GM21619 (cell line): ENCODE data around the gene ALKBH1.
"Not testable (repeated sequence)": the region's sequence is repeated elsewhere in the genome, so short reads cannot be mapped to it uniquely, and the experiment has no call there.

Experiments
- ATAC-seq: cut with Tn5 transposase; IDR thresholded peaks from one replicate; pipeline ENCODE4 v1.9.1; 2021; ENCODE audit not compliant: unreplicated experiment

Gene ALKBH1

DNA sequence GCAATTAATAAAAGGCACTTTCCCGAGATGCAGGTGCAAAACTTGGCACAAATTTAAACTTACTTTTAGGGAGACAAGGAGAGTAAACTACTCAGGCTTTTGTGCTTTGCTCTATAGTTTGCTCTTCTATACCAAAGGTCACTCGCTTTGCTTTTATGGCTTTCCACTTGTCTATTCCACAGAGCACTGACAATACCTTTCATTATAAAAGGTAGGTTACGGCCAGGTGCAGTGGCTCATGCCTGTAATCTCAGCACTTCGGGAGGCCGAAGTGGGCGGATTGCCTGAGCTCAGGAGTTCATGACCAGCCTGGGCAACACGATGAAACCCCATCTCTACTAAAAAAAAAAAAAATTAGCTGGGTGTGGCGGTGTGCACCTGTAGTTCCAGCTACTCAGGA lies 32.9 kb downstream of the ALKBH1 start:
- ATAC-seq, result no peak

DNA sequence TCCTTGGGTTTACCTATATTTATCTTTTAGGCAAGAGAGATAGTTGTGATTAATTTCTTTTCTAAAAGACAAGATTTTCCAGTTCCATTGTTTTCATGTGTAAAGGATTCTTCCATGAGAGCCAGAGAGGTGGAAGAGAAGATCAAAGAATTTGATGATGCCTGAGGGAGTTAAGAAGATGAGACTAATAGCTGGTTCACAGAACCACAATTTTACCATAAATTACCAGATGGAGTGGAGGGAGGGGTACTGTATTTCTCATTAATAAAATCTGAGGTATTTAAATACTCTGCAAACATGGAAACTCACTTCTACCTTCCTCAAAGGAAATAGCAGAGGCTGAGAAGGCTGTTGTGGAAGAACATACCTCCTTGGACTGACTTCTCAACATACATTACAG lies 34.6 kb downstream of the ALKBH1 start:
- ATAC-seq, result no peak

DNA sequence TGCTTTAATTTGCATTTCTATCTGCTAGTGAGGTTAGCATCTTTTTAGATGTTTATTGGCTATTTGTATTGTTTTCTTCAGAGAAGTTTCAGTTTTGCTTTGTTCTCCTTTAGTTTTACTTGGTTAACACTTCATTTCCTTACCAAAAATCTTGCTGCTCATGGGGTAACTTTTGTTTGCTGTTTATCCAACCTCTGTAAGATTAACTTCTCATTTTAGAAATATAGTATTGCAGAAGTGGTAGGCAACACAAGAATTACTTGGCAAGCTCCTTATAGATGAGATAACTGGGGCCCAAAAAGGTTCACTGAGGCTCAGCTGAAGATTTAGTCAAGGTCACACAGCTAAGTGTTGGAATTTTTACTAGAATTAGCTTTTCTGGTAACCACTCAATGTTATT lies 40.5 kb downstream of the ALKBH1 start:
- no peak for ATAC-seq

DNA sequence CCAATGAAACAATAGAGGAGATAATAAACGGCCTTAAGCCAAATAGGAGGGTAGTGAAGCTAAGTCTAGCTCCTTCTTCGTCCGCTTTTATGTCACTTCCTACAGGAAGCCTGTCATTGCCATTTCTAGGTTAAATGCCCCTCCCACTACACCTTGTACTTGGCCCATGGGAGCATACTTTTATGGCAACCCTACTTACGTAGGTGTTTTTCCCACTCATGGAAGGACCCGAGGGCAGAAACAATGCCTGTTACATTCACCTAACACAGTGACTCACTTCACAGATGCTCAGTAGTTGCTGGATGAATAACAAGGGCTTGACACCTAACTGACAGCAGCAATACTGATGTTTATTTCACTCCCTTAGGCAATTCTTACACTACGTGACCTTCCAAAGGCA lies 44.5 kb downstream of the ALKBH1 start:
- ATAC-seq, result no peak

DNA sequence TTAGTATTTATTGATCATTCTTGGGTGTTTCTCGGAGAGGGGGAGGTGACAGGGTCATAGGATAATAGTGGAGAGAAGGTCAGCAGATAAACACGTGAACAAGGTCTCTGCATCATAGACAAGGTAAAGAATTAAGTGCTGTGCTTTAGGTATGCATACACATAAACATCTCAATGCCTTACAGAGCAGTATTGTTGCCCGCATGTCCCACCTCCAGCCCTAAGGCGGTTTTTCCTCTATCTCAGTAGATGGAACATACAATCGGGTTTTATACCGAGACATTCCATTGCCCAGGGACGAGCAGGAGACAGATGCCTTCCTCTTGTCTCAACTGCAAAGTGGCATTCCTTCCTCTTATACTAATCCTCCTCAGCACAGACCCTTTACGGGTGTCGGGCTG lies 46.3 kb downstream of the ALKBH1 start:
- ATAC-seq, result not testable (repeated sequence)

DNA sequence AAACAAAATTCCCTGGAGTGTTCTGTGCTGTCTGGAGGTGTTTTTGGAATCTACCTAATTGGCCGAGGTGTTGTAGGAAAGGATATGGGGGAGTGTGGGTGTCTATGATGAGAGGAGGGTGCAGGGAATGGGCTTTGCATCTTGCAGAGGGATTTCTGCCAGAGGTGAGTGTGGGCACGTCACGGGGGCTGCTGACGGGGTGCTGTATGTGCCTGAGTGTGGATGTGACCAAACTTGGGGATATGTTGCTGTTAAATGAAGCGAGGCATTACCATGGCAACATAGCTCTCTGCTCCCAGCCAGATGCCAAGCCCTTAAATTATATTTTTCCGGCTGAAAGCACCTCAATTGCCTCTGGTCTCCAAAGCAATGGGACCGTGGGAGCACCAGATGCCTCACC lies 47.1 kb downstream of the ALKBH1 start:
- no peak for ATAC-seq

DNA sequence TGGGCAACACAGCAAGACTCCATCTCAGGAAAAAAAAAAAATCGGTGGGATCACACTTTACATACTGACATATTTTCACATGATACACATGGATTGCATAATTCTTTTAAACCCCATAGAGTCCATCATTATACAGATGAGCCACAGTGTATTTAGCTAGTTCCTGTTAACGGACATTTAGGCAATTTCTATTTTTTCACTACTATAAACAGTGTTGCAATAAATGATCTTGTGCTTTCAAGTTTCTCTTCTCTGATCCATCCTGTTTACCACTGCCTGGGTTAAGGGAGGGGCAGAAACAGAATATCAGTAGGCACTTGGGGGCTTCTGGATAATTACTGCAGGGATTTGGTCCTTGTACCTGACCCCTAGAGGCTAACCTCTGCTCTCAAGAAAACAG lies 48.0 kb downstream of the ALKBH1 start:
- no peak for ATAC-seq

DNA sequence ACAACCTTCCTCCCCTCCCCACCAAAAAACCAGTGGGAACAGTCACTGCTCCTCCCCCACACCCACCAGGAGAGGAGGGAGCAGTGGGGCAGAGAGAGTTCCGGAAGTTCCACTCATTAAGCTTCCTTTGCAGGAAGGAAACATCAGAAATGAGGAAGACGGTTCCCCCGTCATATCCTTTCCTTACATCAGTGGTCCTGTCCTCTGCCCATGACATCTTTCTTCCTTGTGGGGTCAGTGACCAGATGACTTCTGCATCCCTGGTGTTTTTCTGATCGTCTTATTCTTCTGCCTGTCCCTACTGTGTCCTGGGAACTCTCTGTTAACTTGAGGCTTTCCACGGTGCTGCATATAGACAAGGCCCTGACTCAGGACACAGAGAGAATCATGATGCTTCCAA lies 50.5 kb downstream of the ALKBH1 start:
- no peak for ATAC-seq

DNA sequence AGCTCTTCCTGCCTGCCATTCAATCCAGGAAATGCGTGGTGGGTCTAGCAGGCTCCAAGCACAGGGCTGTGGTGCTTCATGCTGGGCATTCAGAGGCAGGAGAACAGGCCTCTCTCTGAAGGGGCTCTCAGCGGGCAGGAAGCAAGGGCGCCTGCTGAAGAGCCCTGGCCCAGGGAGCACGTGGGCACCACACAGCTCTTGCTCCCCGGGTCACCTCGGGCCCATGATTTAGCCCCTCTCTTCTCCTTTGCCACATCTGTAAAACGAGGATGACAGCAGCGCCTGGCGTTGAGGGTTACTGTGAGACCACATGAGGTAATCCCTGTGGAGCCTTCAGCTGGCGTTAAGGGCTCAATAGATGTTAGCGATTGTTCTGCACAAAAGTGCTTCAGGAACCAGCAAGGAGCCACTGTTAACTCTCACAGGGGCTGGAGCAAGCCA lies 53.8 kb downstream of the ALKBH1 start:
- ATAC-seq, result no peak

DNA sequence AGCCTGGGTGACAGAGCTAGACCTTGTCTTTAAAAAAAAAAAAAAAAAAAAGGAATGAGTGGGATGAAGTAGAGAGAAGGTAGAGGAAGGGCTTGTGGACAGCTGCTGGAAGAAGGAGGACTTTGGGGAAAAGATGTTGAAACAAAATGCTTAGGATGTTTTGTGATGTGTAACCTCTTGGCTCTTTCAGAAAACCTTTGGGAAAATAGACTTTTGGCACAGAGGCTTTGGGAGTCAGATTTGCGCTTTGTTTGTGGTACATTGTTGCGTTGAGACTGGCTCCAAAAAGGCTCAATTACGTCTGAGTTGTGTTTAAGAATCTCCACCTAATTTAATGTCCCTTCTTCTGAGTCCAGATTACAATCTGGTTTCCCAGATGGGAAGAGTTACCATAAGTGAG lies 58.5 kb downstream of the ALKBH1 start:
- ATAC-seq, result no peak

DNA sequence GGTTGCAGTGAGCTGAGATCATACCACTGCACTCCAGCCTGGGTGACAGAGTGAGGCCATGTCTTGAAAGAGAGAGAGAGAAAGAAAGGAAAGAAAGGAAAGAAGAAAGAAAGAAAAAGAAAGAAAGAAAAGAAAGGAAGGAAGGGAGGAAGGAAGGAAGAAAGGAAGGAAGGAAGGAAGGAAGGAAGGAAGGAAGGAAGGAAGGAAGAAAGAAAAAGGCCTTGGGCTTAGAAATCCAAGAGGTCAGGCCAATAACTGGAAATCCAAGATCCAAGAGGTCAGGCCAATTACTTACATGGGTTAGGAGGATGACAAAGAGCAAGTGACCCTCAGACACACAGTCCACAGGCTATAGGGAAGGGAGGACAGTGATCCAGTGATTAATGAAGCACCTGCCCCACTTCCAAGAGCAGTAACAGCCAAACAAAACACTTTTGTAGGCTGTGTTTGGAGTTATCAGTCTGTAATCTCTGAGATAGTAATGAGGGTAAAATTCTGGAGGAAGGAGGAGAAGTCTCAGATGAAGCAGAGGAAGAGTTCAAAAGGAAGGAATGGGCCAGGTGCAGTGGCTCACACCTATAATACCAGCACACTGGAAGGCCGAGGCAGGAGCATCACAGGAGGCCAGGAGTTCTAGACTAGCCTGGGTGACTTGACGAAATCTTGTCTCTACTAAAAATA lies 59.2 kb downstream of the ALKBH1 start:
- no peak for ATAC-seq

DNA sequence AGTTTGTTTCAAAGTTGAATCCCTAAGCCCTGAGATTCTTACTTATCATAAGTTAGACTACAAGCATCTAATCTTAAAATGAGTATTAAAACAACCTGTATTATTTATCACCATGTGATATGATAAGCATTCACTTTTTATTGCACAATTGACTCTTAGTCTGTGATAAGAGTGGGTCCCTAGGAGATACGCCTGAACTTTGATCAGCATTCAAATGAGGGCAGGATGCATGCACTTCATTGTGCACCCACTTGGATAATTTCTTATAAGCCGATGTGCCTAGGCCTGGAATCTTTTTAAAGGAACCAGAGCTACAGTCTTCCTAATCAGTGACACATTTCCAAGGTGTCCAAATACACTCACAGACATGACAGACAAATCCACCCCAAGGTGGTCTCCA lies 60.0 kb downstream of the ALKBH1 start:
- ATAC-seq, result no peak

DNA sequence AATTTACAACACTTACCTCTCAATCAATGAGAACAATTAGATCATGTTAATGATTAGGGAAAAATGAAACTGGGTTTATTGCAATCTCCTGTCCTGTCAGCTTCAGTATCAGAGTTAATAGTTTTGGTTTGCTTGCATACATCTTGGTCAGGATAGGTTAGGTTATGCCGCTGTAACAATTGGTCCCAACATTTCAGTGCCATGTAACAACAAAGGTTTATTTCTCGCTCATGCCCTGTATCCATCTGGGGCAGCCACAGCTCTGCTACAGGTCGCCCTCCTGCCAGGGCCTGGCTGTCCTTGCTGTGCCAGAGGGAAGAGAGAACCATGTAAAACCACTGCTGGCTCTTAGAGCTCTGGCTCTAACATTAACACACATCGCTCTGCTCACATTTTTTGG lies 60.9 kb downstream of the ALKBH1 start:
- ATAC-seq, result no peak

DNA sequence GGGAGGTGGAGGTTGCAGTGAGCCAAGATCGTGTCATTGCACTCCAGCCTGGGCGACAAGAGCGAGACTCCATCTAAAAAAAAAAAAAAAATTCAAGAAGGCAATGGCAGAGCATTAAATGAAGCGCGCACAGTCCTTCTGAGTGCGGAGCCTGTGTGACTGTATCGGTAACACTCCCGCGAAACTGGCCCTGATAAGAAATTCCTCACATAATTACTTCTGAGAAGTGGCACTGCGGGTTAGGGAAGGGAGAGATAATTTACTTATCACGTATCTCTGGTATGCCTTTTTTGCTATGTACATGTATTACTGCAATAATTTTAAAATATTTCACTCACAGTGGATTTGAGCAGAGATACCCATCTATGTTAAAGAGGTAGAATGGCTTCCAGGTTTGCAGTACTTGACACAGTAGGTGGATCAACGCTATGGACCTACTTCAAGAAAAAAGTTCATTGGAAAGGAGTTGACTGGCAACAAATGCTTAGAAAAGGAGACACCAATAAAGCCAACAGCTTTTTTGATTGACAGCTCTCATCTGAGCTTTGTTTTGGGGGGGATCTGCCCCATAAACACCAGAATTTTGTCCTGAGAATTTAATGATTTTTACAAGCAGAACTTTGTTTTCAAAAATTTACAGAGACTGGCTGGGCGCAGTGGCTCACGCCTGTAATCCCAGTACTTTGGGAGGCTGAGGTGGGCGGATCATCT lies 62.1 kb downstream of the ALKBH1 start:
- no peak for ATAC-seq

DNA sequence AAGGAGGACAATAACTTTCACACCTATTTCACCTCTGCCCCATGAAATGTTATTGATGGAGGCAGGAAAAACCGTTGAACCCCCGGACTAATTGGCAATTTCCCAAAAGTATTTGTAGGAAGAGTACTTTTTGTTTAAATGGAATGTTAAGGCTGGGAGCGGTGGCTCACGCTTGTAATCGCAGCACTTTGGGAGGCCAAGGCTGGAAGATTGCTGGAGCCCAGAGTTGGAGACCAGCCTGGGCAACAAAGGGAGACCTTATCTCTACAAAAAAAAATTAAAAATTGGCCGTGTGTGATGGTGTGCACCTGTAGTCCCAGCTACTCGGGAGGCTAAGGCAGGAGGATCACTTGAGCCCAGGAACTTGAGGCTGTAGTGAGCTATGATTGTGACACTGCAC lies 65.4 kb downstream of the ALKBH1 start:
- no peak for ATAC-seq

DNA sequence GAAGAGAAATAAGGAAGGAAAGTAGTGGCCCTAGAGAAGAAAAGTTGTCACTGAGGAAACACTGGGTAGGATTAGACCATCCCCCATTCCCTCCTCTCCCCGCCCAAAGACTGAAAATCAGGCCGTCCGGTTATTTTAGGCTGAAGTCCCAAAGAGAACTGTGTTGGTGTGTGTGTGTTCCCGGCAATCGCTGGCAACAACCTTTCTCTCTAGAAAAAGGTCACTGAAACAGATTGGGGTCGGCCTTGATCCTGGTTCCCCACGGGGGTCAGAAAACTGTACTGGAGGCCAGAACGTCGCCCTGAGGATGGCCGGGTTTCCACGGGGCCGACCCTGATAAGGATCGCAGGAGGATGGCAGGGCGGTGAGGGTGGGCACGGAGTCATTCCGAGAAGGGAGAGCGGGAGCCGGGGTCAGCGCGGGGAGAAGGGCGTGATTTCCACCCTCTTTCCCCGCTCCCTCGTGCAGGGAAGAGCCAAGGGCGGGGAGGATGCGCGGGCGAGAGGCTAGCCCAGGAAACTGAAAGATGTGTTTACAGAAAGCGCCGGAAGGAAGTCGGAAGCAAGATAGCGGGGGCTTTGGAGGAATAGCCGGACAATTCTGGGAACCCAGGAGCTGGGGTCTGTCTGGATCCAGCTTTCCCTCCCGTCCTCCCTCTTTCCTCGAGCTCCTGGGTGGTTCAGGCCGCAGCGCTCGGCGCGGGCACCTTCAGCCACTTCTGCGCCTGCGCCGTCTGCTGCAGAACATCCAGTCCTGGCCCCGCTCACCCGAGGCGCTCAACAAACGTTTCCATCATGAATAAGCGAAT lies 66.1 kb downstream of the ALKBH1 start:
- ATAC-seq, result peak; percentile 63

DNA sequence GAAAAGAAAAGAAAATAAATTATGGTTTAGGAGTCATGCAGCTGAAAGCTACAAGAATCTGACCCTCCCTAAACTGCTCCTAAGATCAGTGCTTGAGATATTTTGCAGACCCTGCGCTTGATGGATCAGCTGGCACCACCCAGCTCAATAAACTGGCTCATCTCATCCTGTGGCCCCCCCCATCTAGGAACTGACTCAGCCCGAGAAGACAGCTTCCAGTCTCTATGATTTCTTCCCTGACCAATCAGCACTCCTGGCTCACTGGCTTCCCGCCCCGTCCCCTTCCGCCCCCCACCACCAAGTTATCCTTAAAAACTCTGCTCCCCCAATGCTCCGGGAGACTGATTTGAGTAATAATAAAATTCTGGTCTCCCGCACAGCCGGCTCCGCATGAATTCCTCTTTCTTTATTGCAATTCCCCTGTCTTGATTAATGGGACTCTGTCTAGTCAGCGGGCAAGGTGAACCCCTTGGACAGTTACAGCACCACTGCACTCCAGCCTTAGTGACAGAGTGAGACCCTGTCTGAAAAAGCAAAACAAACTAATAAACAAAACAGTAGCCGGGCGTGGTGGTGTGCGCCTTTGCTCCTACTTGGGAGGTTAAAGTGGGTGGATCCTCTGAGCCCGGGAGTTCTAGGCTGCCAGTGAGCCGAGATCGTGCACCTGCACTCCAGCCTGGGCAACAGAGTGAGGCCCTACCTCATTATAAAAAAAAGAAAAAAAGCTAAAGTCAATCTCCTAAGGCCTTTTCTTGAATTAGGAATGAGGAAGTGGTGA lies 66.9 kb downstream of the ALKBH1 start:
- peak; percentile 18 for ATAC-seq

DNA sequence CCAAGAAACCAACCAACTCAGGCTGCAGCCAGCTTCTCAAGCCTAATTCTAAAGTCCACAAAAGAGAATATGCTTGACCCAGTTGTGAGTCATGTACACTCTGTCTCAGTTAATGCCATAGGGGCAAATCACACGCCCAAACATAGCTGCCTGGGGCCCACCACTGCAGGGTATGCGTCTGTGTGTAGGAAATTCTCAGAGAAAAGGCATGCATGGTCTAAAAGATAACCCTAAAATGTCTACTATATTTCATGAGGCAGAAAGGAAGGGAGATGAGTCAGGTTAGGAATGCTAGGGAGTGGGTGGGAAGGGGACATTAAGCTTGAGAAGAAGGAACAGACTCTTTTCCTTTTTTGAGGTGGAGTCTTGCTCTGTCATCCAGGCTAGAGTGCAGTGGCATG lies 69.1 kb downstream of the ALKBH1 start:
- no peak for ATAC-seq

DNA sequence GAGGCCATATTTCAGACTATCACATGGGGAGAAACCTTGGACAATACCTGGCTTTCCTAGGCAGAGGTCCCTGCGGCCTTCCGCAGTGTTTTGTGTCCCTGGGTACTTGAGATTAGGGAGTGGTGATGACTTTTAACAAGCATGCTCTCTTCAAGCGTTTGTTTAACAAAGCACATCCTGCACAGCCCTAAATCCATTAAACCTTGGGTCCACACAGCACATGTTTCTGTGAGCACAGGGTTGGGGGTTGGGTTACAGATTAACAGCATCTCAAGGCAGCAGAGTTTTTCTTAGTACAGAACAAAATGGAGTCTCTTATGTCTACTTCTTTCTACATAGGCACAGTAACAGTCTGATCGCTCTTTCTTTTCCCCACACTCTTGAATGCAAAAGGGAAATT lies 72.0 kb downstream of the ALKBH1 start:
- ATAC-seq, result not testable (repeated sequence)

DNA sequence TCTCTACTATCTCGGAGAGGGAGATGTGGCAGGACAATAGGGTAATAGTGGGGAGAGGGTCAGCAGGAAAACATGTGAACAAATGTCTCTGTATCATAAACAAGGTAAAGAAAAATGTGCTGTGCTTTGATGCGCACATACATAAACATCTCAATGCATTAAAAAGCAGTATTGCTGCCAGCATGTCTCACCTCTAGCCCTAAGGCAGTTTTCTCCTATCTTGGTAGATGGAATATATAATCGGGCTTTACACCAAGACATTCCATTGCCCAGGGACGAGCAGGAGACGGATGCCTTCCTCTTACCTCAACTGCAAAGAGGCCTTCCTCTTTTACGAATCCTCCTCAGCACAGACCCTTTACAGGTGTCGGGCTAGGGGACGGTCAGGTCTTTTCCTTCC lies 72.4 kb downstream of the ALKBH1 start:
- not testable (repeated sequence) for ATAC-seq

DNA sequence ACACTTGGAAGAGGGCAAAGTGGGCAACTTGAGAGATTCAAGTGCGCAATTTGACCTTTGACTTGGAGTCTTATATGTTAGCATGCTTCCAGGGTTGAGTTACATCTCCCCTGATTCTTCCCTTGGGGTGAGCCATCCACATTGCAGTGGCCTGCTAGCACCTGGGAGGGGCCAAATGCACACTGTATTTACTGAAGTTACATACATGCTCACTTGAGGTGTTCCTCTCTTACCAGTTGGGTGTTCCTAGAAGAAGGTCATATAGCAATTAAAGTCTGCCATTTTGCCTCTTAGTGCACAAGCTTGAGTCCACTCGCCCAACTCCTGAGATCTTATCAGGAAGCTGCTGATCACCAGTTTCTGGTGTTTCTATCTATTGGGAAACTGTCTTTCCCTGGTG lies 77.7 kb downstream of the ALKBH1 start:
- ATAC-seq, result no peak
